ENCODE measurements around the gene KLHL14. TPM values are rescaled to one million over a fixed set of nuclear protein-coding genes. Genes with fewer than 3 reads are reported as not detected.
"Not testable (repeated sequence)": the region's sequence is repeated elsewhere in the genome, so short reads cannot be mapped to it uniquely, and the experiment has no call there.

The KLHL14 gene
- total RNA-seq, 1 donor from 2014 or later = 0.52 TPM

- H3K27ac ChIP-seq (ENCODE audit: low read depth, low read length) = no peak overlapping the region
- no peaks in the 10 kb centered on the region for H3K4me1 ChIP-seq (ENCODE audit: control insufficient read depth in 3 of 3, insufficient read depth in 3 of 3, low read length in 3 of 3)
- no peaks in the 10 kb centered on the region for H3K9me3 ChIP-seq (ENCODE audit: control insufficient read depth in 3 of 3, low read length in 3 of 3)
- no peaks in the 10 kb centered on the region for H3K36me3 ChIP-seq (ENCODE audit: control insufficient read depth in 3 of 3, insufficient read depth in 3 of 3, low read length in 3 of 3)
- H3K4me3 ChIP-seq (ENCODE audit: low read length in 3 of 3) = no peak overlapping the region
- no peaks in the 10 kb centered on the region for H3K27me3 ChIP-seq (ENCODE audit: control insufficient read depth in 3 of 3, insufficient read depth in 3 of 3, low read length in 3 of 3)
- no peak overlapping the region for H3K9ac ChIP-seq (ENCODE audit: low read depth in 1 of 3, low read length in 3 of 3)
Observed at GRCh38 chr18:32669549-32670165, 103.2 kb downstream of the KLHL14 start.

DNA sequence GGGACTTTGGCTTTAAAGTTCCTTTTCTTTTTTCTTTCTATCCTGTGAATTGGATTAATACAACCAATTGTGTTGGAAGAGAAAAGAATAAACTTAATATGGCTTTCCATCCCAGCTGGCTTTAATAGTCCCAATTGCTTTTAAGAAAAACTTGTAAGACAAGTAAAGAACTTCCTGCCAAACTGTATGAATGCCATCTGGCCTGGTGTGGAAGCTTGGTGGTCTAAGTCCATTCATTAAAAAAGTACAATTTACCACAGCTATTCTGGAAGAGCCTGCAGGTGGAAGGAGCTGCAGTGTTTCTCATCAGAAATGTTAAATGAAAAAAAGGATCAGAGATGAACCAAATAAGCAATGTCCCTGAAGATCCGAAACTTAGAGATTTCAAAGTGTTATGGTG, 103.9 kb downstream of the KLHL14 start:
- H3K9me3 ChIP-seq (ENCODE audit: control insufficient read depth in 3 of 3, low read length in 3 of 3) = no peaks in the 10 kb centered on the region
- no peaks in the 10 kb centered on the region for H3K36me3 ChIP-seq (ENCODE audit: control insufficient read depth in 3 of 3, insufficient read depth in 3 of 3, low read length in 3 of 3)
- H3K27me3 ChIP-seq (ENCODE audit: control insufficient read depth in 3 of 3, insufficient read depth in 3 of 3, low read length in 3 of 3) = no peaks in the 10 kb centered on the region
- H3K9ac ChIP-seq (ENCODE audit: low read depth in 1 of 3, low read length in 3 of 3) = no peak overlapping the region
- H3K4me1 ChIP-seq (ENCODE audit: control insufficient read depth in 3 of 3, insufficient read depth in 3 of 3, low read length in 3 of 3) = no peaks in the 10 kb centered on the region
- H3K4me3 ChIP-seq (ENCODE audit: low read length in 3 of 3) = no peak overlapping the region
- H3K27ac ChIP-seq (ENCODE audit: low read depth, low read length) = no peak overlapping the region

DNA sequence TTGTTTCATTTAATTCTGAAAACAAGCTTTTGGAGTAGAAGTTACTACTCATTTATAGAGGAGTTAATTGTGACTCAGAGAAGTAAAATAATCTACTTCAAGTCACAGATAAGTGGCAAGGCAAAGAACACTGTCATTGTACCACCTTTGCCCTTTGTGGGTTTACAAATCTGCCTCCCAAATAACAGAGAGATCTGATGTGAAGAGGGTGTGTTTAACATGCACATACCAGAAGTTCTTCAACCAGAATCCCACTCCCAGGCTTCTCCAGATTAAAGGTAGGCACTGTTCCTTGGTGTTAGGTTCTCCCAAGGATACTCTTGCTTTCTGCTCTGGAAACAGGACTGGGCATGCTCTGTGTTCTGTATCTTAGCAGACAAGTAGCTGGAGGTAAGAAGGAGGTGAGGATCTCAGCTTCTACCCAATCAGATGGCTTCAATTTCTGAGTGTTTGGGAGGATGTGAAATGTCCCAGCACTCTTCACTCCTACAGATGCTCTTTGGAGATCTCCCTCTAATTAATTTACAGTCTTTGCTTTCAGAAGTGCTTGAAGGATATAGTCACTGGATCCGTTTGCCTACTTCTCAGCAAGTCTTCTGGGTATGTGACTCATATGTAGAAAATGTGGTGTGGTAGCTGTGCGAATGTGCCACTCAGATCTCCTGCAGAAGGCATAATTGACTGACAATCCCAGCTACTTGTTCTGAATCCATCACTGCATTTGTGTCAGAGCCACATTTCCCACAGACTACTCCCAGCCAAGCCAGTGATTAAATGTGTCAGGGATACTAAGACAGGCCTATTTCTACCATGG, 111.1 kb downstream of the KLHL14 start:
- H3K4me1 ChIP-seq (ENCODE audit: control insufficient read depth in 3 of 3, insufficient read depth in 3 of 3, low read length in 3 of 3) = no peaks in the 10 kb centered on the region
- H3K27me3 ChIP-seq (ENCODE audit: control insufficient read depth in 3 of 3, insufficient read depth in 3 of 3, low read length in 3 of 3) = no peaks in the 10 kb centered on the region
- no peak overlapping the region for H3K4me3 ChIP-seq (ENCODE audit: low read length in 3 of 3)
- H3K9me3 ChIP-seq (ENCODE audit: control insufficient read depth in 3 of 3, low read length in 3 of 3) = no peaks in the 10 kb centered on the region
- H3K27ac ChIP-seq (ENCODE audit: low read depth, low read length) = no peak overlapping the region
- no peaks in the 10 kb centered on the region for H3K36me3 ChIP-seq (ENCODE audit: control insufficient read depth in 3 of 3, insufficient read depth in 3 of 3, low read length in 3 of 3)
- H3K9ac ChIP-seq (ENCODE audit: low read depth in 1 of 3, low read length in 3 of 3) = no peak overlapping the region

GRCh38 chr18:32654507-32654906, 118.3 kb downstream of the KLHL14 start:
- H3K9ac ChIP-seq (ENCODE audit: low read depth in 1 of 3, low read length in 3 of 3); H3K4me3 ChIP-seq (ENCODE audit: low read length in 3 of 3); H3K27ac ChIP-seq (ENCODE audit: low read depth, low read length); H3K36me3 ChIP-seq (ENCODE audit: control insufficient read depth in 3 of 3, insufficient read depth in 3 of 3, low read length in 3 of 3); H3K27me3 ChIP-seq (ENCODE audit: control insufficient read depth in 3 of 3, insufficient read depth in 3 of 3, low read length in 3 of 3); H3K9me3 ChIP-seq (ENCODE audit: control insufficient read depth in 3 of 3, low read length in 3 of 3); H3K4me1 ChIP-seq (ENCODE audit: control insufficient read depth in 3 of 3, insufficient read depth in 3 of 3, low read length in 3 of 3): not testable (repeated sequence)

- H3K36me3 ChIP-seq (ENCODE audit: control insufficient read depth in 3 of 3, insufficient read depth in 3 of 3, low read length in 3 of 3); H3K4me1 ChIP-seq (ENCODE audit: control insufficient read depth in 3 of 3, insufficient read depth in 3 of 3, low read length in 3 of 3); H3K4me3 ChIP-seq (ENCODE audit: low read length in 3 of 3); H3K27ac ChIP-seq (ENCODE audit: low read depth, low read length); H3K9ac ChIP-seq (ENCODE audit: low read depth in 1 of 3, low read length in 3 of 3); H3K9me3 ChIP-seq (ENCODE audit: control insufficient read depth in 3 of 3, low read length in 3 of 3); H3K27me3 ChIP-seq (ENCODE audit: control insufficient read depth in 3 of 3, insufficient read depth in 3 of 3, low read length in 3 of 3): not testable (repeated sequence)
Observed at GRCh38 chr18:32637659-32638058, 135.2 kb downstream of the KLHL14 start.

DNA sequence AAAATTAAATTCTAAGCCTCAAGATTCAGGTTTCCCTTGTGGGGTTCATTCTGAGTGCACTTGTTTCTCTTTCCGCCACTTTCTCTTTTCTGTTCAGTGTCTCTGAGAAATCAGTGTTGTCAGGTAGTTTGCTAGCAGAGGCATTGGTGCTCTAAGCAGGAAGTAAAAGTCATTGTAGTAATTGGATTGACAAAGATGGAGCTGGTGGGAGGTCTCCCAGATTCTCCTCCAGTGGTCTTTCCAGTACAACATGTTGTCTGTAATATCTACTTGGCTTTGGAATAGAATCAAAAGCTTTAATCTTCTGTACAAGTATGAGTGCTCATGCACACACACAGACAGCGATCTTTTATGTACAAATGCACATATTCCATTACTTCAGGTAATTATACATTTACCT, 135.6 kb downstream of the KLHL14 start:
- H3K9ac ChIP-seq (ENCODE audit: low read depth in 1 of 3, low read length in 3 of 3) = no peak overlapping the region
- no peaks in the 10 kb centered on the region for H3K9me3 ChIP-seq (ENCODE audit: control insufficient read depth in 3 of 3, low read length in 3 of 3)
- H3K36me3 ChIP-seq (ENCODE audit: control insufficient read depth in 3 of 3, insufficient read depth in 3 of 3, low read length in 3 of 3) = no peaks in the 10 kb centered on the region
- no peaks in the 10 kb centered on the region for H3K4me1 ChIP-seq (ENCODE audit: control insufficient read depth in 3 of 3, insufficient read depth in 3 of 3, low read length in 3 of 3)
- H3K4me3 ChIP-seq (ENCODE audit: low read length in 3 of 3) = no peak overlapping the region
- H3K27me3 ChIP-seq (ENCODE audit: control insufficient read depth in 3 of 3, insufficient read depth in 3 of 3, low read length in 3 of 3) = no peaks in the 10 kb centered on the region
- H3K27ac ChIP-seq (ENCODE audit: low read depth, low read length) = no peak overlapping the region

- no peaks in the 10 kb centered on the region for H3K27me3 ChIP-seq (ENCODE audit: control insufficient read depth in 3 of 3, insufficient read depth in 3 of 3, low read length in 3 of 3)
- no peak overlapping the region for H3K4me3 ChIP-seq (ENCODE audit: low read length in 3 of 3)
- H3K9ac ChIP-seq (ENCODE audit: low read depth in 1 of 3, low read length in 3 of 3) = no peak overlapping the region
- no peaks in the 10 kb centered on the region for H3K9me3 ChIP-seq (ENCODE audit: control insufficient read depth in 3 of 3, low read length in 3 of 3)
- H3K27ac ChIP-seq (ENCODE audit: low read depth, low read length) = no peak overlapping the region
- H3K4me1 ChIP-seq (ENCODE audit: control insufficient read depth in 3 of 3, insufficient read depth in 3 of 3, low read length in 3 of 3) = no peaks in the 10 kb centered on the region
- H3K36me3 ChIP-seq (ENCODE audit: control insufficient read depth in 3 of 3, insufficient read depth in 3 of 3, low read length in 3 of 3) = no peaks in the 10 kb centered on the region
Observed at GRCh38 chr18:32634876-32635431, 137.9 kb downstream of the KLHL14 start.

- no peak overlapping the region for H3K27ac ChIP-seq (ENCODE audit: low read depth, low read length)
- no peaks in the 10 kb centered on the region for H3K4me1 ChIP-seq (ENCODE audit: control insufficient read depth in 3 of 3, insufficient read depth in 3 of 3, low read length in 3 of 3)
- no peak overlapping the region for H3K4me3 ChIP-seq (ENCODE audit: low read length in 3 of 3)
- H3K27me3 ChIP-seq (ENCODE audit: control insufficient read depth in 3 of 3, insufficient read depth in 3 of 3, low read length in 3 of 3) = no peaks in the 10 kb centered on the region
- no peaks in the 10 kb centered on the region for H3K9me3 ChIP-seq (ENCODE audit: control insufficient read depth in 3 of 3, low read length in 3 of 3)
- H3K9ac ChIP-seq (ENCODE audit: low read depth in 1 of 3, low read length in 3 of 3) = no peak overlapping the region
- H3K36me3 ChIP-seq (ENCODE audit: control insufficient read depth in 3 of 3, insufficient read depth in 3 of 3, low read length in 3 of 3) = no peaks in the 10 kb centered on the region
Observed at GRCh38 chr18:32629981-32630700, 142.7 kb downstream of the KLHL14 start.

DNA sequence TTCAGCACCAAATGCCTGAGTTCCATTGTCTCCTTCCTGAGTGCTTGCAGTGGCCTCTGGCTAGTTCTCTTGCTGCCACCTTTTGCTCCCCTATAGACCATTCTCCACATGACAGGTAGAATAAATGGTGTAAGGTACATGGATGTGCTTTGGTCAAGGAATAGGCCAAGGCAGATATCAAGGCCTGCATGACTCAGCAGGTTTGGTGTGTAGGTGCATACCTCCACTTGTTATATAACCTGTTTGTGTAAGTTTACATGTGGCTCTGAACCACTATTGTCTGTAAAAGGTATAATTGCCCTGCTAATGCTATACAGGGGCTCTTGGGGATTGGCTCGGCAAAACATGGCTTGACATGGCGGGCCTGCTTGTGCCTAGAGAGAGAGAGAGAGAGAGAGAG, 143.5 kb downstream of the KLHL14 start:
- no peak overlapping the region for H3K4me3 ChIP-seq (ENCODE audit: low read length in 3 of 3)
- no peak overlapping the region for H3K9ac ChIP-seq (ENCODE audit: low read depth in 1 of 3, low read length in 3 of 3)
- H3K4me1 ChIP-seq (ENCODE audit: control insufficient read depth in 3 of 3, insufficient read depth in 3 of 3, low read length in 3 of 3) = no peaks in the 10 kb centered on the region
- H3K27me3 ChIP-seq (ENCODE audit: control insufficient read depth in 3 of 3, insufficient read depth in 3 of 3, low read length in 3 of 3) = no peaks in the 10 kb centered on the region
- no peaks in the 10 kb centered on the region for H3K36me3 ChIP-seq (ENCODE audit: control insufficient read depth in 3 of 3, insufficient read depth in 3 of 3, low read length in 3 of 3)
- H3K27ac ChIP-seq (ENCODE audit: low read depth, low read length) = no peak overlapping the region
- H3K9me3 ChIP-seq (ENCODE audit: control insufficient read depth in 3 of 3, low read length in 3 of 3) = no peaks in the 10 kb centered on the region

DNA sequence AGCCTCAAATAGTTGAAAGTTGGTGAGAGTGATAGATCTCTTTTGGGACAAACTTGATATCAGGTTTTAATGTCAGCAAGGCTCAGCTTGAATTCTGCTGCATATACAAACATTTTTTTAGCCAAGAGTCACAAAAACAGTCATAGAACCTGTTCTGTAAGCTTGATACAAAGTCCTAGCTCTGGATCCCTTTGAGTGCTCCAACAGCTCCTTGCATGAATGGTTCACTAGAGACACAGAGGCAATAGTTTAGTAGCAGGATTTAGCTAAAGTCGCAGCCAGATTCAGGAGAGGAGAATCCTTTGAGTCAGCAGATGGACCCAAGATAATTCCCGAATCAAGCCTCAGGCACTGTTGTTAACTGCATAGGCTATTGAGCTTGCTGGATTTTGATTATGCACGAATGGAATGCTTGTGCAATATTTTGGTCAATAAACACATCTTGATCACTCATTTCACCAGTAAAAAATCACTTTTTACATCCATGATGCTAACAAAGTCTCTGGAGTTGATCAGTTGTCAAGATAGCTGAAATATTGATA, 148.6 kb downstream of the KLHL14 start:
- H3K4me3 ChIP-seq (ENCODE audit: low read length in 3 of 3) = no peak overlapping the region
- no peaks in the 10 kb centered on the region for H3K27me3 ChIP-seq (ENCODE audit: control insufficient read depth in 3 of 3, insufficient read depth in 3 of 3, low read length in 3 of 3)
- H3K9me3 ChIP-seq (ENCODE audit: control insufficient read depth in 3 of 3, low read length in 3 of 3) = no peaks in the 10 kb centered on the region
- H3K36me3 ChIP-seq (ENCODE audit: control insufficient read depth in 3 of 3, insufficient read depth in 3 of 3, low read length in 3 of 3) = no peaks in the 10 kb centered on the region
- H3K4me1 ChIP-seq (ENCODE audit: control insufficient read depth in 3 of 3, insufficient read depth in 3 of 3, low read length in 3 of 3) = no peaks in the 10 kb centered on the region
- no peak overlapping the region for H3K9ac ChIP-seq (ENCODE audit: low read depth in 1 of 3, low read length in 3 of 3)
- no peak overlapping the region for H3K27ac ChIP-seq (ENCODE audit: low read depth, low read length)
